Loucy (cell line): ENCODE measurements around the gene LMBR1.
"Not testable (repeated sequence)": the region's sequence is repeated elsewhere in the genome, so short reads cannot be mapped to it uniquely, and the experiment has no call there.

Source experiments
- H2AFZ ChIP-seq: fragments of 200-600 bp; sonication (generic); 2 replicates; pipeline ENCODE4 v1.6.0; 2016; ENCODE audit warnings: antibody characterized with exemption, mild to moderate bottlenecking, low read length, moderate library complexity
- H3F3A ChIP-seq: fragments of 200-600 bp; 2 replicates; pipeline ENCODE4 v1.6.0; 2016; ENCODE audit warnings: antibody characterized with exemption, low read depth, mild to moderate bottlenecking
- H3K27me3 ChIP-seq: fragments of 200-600 bp; sonication (generic); 2 replicates; pipeline ENCODE4 v1.6.1; 2014; ENCODE audit warnings: low read length, mild to moderate bottlenecking; ENCODE audit not compliant: insufficient read depth, poor library complexity, severe bottlenecking
- H3K36me3 ChIP-seq: fragments of 200-600 bp; sonication (generic); 2 replicates; pipeline ENCODE4 v1.6.1; 2016; ENCODE audit warnings: low read length; ENCODE audit not compliant: insufficient read depth
- H3K4me1 ChIP-seq: fragments of 200-600 bp; sonication (generic); 2 replicates; pipeline ENCODE4 v1.5.1; 2014; ENCODE audit warnings: low read length, mild to moderate bottlenecking; ENCODE audit not compliant: insufficient read depth, poor library complexity, severe bottlenecking
- H3K4me2 ChIP-seq: fragments of 200-600 bp; sonication (generic); 2 replicates; pipeline ENCODE4 v1.6.0; 2014; ENCODE audit warnings: antibody characterized with exemption, low read length, low read depth, mild to moderate bottlenecking; ENCODE audit not compliant: poor library complexity, severe bottlenecking
- H3K4me3 ChIP-seq: fragments of 200-600 bp; sonication (generic); 2 replicates; pipeline ENCODE4 v1.5.1; 2014; ENCODE audit warnings: low read length, mild to moderate bottlenecking, mixed read lengths; ENCODE audit not compliant: poor library complexity, severe bottlenecking
- H3K79me2 ChIP-seq: fragments of 200-600 bp; sonication (generic); 2 replicates; pipeline ENCODE4 v1.6.1; 2014; ENCODE audit warnings: low read length; ENCODE audit not compliant: insufficient read depth
- H3K9ac ChIP-seq: fragments of 200-600 bp; sonication (generic); 2 replicates; pipeline ENCODE4 v1.6.0; 2014; ENCODE audit warnings: mild to moderate bottlenecking, low read depth, low read length, moderate library complexity; ENCODE audit not compliant: poor library complexity, severe bottlenecking
- H3K9me2 ChIP-seq: fragments of 200-600 bp; sonication (generic); replicated peaks from 2 replicates; pipeline ENCODE4 v1.6.1; 2016; ENCODE audit warnings: low read depth, low read length, mixed read lengths
- H3K9me3 ChIP-seq: fragments of 200-600 bp; sonication (generic); 2 replicates; pipeline ENCODE4 v1.6.1; 2014; ENCODE audit warnings: mild to moderate bottlenecking, antibody characterized with exemption, low read length, low read depth; ENCODE audit not compliant: insufficient read depth
- H4K20me1 ChIP-seq: fragments of 200-600 bp; sonication (generic); 2 replicates; pipeline ENCODE4 v1.6.0; 2014; ENCODE audit warnings: antibody characterized with exemption, low read length, mild to moderate bottlenecking; ENCODE audit not compliant: insufficient read depth, poor library complexity, severe bottlenecking
- EZH2phosphoT487 ChIP-seq: fragments of 200-600 bp; IDR thresholded peaks from 2 replicates; pipeline ENCODE4 v1.6.1; 2018; ENCODE audit warnings: antibody characterized with exemption, mild to moderate bottlenecking, moderate library complexity, borderline replicate concordance
- TF ChIP-seq, protein P1 (sequence below): fragments of 200-600 bp; sonication (generic); conservative IDR thresholded peaks from 2 replicates; pipeline ENCODE4 v1.5.1; 2014; ENCODE audit warnings: mild to moderate bottlenecking, antibody characterized with exemption, low read length

Gene LMBR1

DNA sequence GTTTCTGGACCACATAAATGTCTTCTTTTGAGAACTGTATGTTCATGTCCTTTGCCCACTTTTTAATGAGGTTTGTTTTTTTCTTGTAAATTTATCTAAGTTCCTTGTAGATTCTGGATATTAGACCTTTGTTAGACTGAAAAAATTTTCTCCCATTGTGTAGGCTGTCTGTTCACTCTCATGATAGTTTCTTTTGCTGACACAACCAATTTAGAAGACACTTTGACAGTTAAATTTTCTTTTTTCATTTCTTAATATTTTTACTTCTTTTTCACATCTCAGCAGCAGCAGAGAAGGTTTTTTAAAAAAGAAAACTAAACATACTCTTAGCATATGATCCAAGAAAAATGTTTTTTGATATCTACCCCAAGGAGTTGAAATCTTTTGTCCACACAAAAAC, 190.6 kb downstream of the LMBR1 start:
- Histone ChIP-seq H2AFZ (no peak overlapping the region), H3K79me2 (peaks cover 5% of the 10 kb centered on the region; the same call in 1 of the 2 replicates), H3K9ac (no peak overlapping the region), H3K4me3 (no peak overlapping the region), H3K9me3 (no peaks in the 10 kb centered on the region; the same call in 1 of the 2 replicates), H3F3A (no peaks in the 10 kb centered on the region), H3K27me3 (no peaks in the 10 kb centered on the region), H4K20me1 (no peaks in the 10 kb centered on the region), H3K4me1 (peaks cover 15% of the 10 kb centered on the region), H3K4me2 (no peak overlapping the region), H3K36me3 (peaks cover 8% of the 10 kb centered on the region; the same call in 1 of the 2 replicates), H3K9me2 (no peaks in the 10 kb centered on the region)
- no peak for TF ChIP-seq EZH2phosphoT487
- TF ChIP-seq, protein P1, sequence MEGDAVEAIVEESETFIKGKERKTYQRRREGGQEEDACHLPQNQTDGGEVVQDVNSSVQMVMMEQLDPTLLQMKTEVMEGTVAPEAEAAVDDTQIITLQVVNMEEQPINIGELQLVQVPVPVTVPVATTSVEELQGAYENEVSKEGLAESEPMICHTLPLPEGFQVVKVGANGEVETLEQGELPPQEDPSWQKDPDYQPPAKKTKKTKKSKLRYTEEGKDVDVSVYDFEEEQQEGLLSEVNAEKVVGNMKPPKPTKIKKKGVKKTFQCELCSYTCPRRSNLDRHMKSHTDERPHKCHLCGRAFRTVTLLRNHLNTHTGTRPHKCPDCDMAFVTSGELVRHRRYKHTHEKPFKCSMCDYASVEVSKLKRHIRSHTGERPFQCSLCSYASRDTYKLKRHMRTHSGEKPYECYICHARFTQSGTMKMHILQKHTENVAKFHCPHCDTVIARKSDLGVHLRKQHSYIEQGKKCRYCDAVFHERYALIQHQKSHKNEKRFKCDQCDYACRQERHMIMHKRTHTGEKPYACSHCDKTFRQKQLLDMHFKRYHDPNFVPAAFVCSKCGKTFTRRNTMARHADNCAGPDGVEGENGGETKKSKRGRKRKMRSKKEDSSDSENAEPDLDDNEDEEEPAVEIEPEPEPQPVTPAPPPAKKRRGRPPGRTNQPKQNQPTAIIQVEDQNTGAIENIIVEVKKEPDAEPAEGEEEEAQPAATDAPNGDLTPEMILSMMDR = no peak

DNA sequence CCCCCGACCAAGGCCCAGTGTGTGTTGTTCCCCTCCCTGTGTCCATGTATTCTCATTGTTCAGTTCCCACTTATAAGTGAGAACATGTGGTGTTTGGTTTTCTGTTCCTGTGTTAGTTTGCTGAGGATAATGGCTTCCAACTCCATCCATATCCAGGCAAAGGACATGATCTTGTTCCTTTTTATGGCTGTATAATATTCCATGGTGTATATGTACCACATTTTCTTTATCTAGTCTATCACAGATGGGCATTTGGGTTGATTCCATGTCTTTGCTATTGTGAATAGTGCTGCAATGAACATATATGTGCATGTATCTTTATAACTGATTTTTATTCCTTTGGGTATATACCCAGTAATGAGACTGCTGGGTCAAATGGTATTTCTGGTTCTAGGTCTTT, 191.2 kb downstream of the LMBR1 start:
- not testable (repeated sequence) for H3K4me2 ChIP-seq, H2AFZ ChIP-seq, H3K79me2 ChIP-seq, H3K4me3 ChIP-seq, H3K9me2 ChIP-seq, H3K27me3 ChIP-seq, H3K36me3 ChIP-seq, H3K9me3 ChIP-seq, H3F3A ChIP-seq, H4K20me1 ChIP-seq, H3K9ac ChIP-seq
- peaks cover 15% of the 10 kb centered on the region for H3K4me1 ChIP-seq

DNA sequence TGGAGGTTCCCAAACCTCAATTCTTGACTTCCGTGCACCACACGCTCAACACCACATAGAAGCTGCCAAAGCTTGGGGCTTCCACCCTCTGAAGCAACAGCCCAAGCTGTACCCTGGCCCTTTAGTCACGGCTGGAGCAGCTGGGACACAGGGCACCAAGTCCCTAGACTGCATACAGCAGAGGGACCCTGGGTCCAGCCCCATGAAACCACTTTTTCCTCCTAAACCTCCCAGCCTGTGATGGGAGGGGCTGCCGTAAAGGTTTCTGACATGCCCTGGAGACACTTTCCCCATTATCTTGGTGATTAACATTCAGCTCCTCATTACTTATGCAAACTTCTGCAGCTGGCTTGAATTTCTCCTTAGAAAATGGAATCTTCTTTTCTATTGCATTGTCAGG, 194.5 kb downstream of the LMBR1 start:
- not testable (repeated sequence) for H3K36me3 ChIP-seq, H3K4me3 ChIP-seq, H3K79me2 ChIP-seq, H2AFZ ChIP-seq, H3K4me1 ChIP-seq, H4K20me1 ChIP-seq, H3K9me3 ChIP-seq, H3F3A ChIP-seq, H3K9ac ChIP-seq, H3K27me3 ChIP-seq, H3K9me2 ChIP-seq, H3K4me2 ChIP-seq

DNA sequence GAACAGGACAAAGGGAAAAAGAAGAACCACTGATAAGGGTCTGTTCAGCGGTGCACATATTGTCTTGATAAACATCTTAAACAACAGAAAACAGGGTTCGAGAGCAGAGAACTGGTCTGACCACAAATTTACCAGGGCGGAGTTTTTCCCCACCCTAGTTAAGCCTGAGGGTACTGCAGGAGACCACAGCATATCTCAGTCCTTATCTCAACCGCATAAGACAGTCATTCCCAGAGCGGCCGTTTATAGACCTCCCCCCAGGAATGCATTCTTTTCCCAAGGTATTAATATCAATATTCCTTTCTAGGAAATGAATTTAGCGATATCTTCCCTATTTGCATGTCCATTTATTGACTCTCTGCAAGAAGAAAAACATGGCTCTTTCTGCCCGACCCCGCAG, 195.7 kb downstream of the LMBR1 start:
- H3F3A ChIP-seq, H3K9me3 ChIP-seq, H3K4me2 ChIP-seq: not testable (repeated sequence)

DNA sequence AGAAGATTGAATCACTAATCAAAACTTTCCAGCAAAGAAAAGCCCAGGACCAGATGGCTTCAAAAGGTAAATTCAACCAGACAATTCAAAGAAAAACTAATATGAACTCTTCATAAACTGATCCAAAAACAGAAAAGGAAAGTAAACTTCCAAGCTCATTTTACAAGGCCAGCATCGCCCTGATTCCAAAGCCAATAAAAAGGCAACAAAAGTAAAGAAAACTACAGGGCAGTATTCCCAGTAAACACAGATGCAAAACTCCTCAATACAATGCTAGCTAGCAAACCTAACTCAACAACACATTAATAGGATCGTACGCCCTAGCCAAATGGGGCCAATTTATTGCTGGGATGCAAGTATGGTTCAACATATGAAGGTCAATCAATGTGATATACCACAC, 199.4 kb downstream of the LMBR1 start:
- Histone ChIP-seq H3K4me3 (no peak overlapping the region), H3K27me3 (no peaks in the 10 kb centered on the region), H3K79me2 (no peaks in the 10 kb centered on the region), H3K36me3 (no peaks in the 10 kb centered on the region), H3K9me3 (peaks cover 4% of the 10 kb centered on the region), H3K9me2 (0 out of 2 replicates have a peak, but pooled peaks cover 5% of the 10 kb centered on the region), H3K4me1 (no peaks in the 10 kb centered on the region), H3K4me2 (no peak overlapping the region), H2AFZ (no peak overlapping the region), H4K20me1 (no peaks in the 10 kb centered on the region), H3F3A (no peaks in the 10 kb centered on the region), H3K9ac (no peak overlapping the region)
- TF ChIP-seq EZH2phosphoT487 = no peak
- TF ChIP-seq, protein P1 = no peak

More for the DNA sequence above, 195.7 kb downstream of the LMBR1 start:
- H2AFZ ChIP-seq, H4K20me1 ChIP-seq, H3K36me3 ChIP-seq, H3K9ac ChIP-seq, H3K27me3 ChIP-seq, H3K9me2 ChIP-seq, H3K79me2 ChIP-seq, H3K4me3 ChIP-seq, H3K4me1 ChIP-seq: not testable (repeated sequence)
